NCI-H524 treated with DMSO at 0.1 percent for 48 hours (cell line): ENCODE measurements around the gene POLA2.
"Not testable (repeated sequence)": the region's sequence is repeated elsewhere in the genome, so short reads cannot be mapped to it uniquely, and the experiment has no call there.

Source experiments
- DNase-seq: peaks from one replicate; lab custom pipeline; 2025; lab: John Stamatoyannopoulos, UW

Gene POLA2

GRCh38 chr11:65241692-65242091 is 20.1 kb upstream of the POLA2 start:
- no peak for DNase-seq

- DNase-seq: no peak
These were observed 19.4 kb upstream of the POLA2 start for GRCh38 chr11:65242389-65242788.

GRCh38 chr11:65243797-65244196 is 18.0 kb upstream of the POLA2 start:
- no peak for DNase-seq

- not testable (repeated sequence) for DNase-seq
These were observed 16.7 kb upstream of the POLA2 start for GRCh38 chr11:65245046-65245445.

- DNase-seq: no peak
These were observed 15.3 kb upstream of the POLA2 start for GRCh38 chr11:65246506-65246905.

- not testable (repeated sequence) for DNase-seq
These were observed 13.5 kb upstream of the POLA2 start for GRCh38 chr11:65248184-65248710.

- no peak for DNase-seq
These were observed 10.3 kb upstream of the POLA2 start for GRCh38 chr11:65251476-65251875.

- no peak for DNase-seq
These were observed 7.0 kb upstream of the POLA2 start for GRCh38 chr11:65254724-65255123.

GRCh38 chr11:65258988-65259387 is 2.8 kb upstream of the POLA2 start:
- DNase-seq: no peak

- no peak for DNase-seq
These were observed 1.5 kb upstream of the POLA2 start for GRCh38 chr11:65260302-65260701.

GRCh38 chr11:65260756-65261590 is 789 bp upstream of the POLA2 start:
- no peak for DNase-seq

GRCh38 chr11:65262381-65262680 is 569 bp downstream of the POLA2 start:
- DNase-seq: no peak

GRCh38 chr11:65262776-65263175 is 1.0 kb downstream of the POLA2 start:
- no peak for DNase-seq

GRCh38 chr11:65264747-65265146 is 3.0 kb downstream of the POLA2 start:
- DNase-seq: not testable (repeated sequence)

GRCh38 chr11:65266210-65266609 is 4.4 kb downstream of the POLA2 start:
- no peak for DNase-seq

- no peak for DNase-seq
These were observed 13.2 kb downstream of the POLA2 start for GRCh38 chr11:65274735-65275682.

GRCh38 chr11:65275906-65276305 is 14.1 kb downstream of the POLA2 start:
- DNase-seq: no peak

- DNase-seq: no peak
These were observed 16.0 kb downstream of the POLA2 start for GRCh38 chr11:65277631-65278277.

- no peak for DNase-seq
These were observed 16.6 kb downstream of the POLA2 start for GRCh38 chr11:65278356-65278755.

GRCh38 chr11:65279279-65279678 is 17.5 kb downstream of the POLA2 start:
- DNase-seq: no peak

GRCh38 chr11:65279741-65280440 is 18.1 kb downstream of the POLA2 start:
- DNase-seq: no peak

GRCh38 chr11:65280646-65281045 is 18.9 kb downstream of the POLA2 start:
- DNase-seq: no peak
